Caco-2 (cell line): Measurements from ENCODE around the gene FASTKD1. TPM values are rescaled to one million over a fixed set of nuclear protein-coding genes. Genes with fewer than 3 reads are reported as not detected.
"Not testable (repeated sequence)": the region's sequence is repeated elsewhere in the genome, so short reads cannot be mapped to it uniquely, and the experiment has no call there.

Source experiments
- BruUV-seq: library from RNA; stranded (reverse); fragments of 400-500 nt; replicated peaks from 2 replicates; lab custom pipeline; 2021; lab: Mats Ljungman, UMichigan
- CTCF ChIA-PET: fragments of 300-600 bp; sonication (Branson Sonifier 250); formaldehyde crosslinking; loops from one replicate; lab custom pipeline; 2022; ENCODE audit warnings: antibody characterized with exemption; lab: Charles Lee
- POLR2A ChIA-PET: fragments of 300-600 bp; sonication (Branson Sonifier 250); formaldehyde crosslinking; loops from one replicate; lab custom pipeline; 2022; ENCODE audit warnings: antibody characterized with exemption; lab: Charles Lee
- DNase-seq, 2 experiments: peaks; one replicate each; pipeline versions ENCODE4 v3.0.0 to v3.0.0-alpha.2; 2020 to 2022
- H3K27me3 ChIP-seq: replicated peaks from 2 replicates; pipeline ENCODE4 v1.6.0; 2011; ENCODE audit warnings: low read length; ENCODE audit not compliant: control insufficient read depth, insufficient read depth
- H3K36me3 ChIP-seq: 2 replicates; pipeline ENCODE4 v1.5.1; 2011; ENCODE audit warnings: low read length; ENCODE audit not compliant: control insufficient read depth, insufficient read depth
- H3K4me1 ChIP-seq: fragments of 250-450 bp; sonication (Bioruptor Pico); 2 replicates; pipeline ENCODE4 v1.5.1; 2020; ENCODE audit warnings: mild to moderate bottlenecking
- H3K4me3 ChIP-seq: 2 replicates; pipeline ENCODE4 v1.5.1; 2011; ENCODE audit warnings: low read depth, mild to moderate bottlenecking, control low read depth, low read length
- H3K9me3 ChIP-seq: fragments of 250-450 bp; sonication (Bioruptor Pico); 2 replicates; pipeline ENCODE4 v1.5.1; 2020; ENCODE audit warnings: mild to moderate bottlenecking, moderate library complexity
- H3K27ac Mint-ChIP-seq: one replicate; pipeline ENCODE4 v1.8.0; 2022; ENCODE audit warnings: mixed read lengths; ENCODE audit not compliant: unreplicated experiment
- H3K27me3 Mint-ChIP-seq: one replicate; pipeline ENCODE4 v1.8.0; 2022; ENCODE audit warnings: mixed read lengths; ENCODE audit not compliant: insufficient read depth, unreplicated experiment
- H3K36me3 Mint-ChIP-seq: one replicate; pipeline ENCODE4 v1.8.0; 2022; ENCODE audit warnings: mild to moderate bottlenecking, mixed read lengths; ENCODE audit not compliant: insufficient read depth, unreplicated experiment
- H3K4me1 Mint-ChIP-seq: one replicate; pipeline ENCODE4 v1.8.0; 2022; ENCODE audit warnings: low read depth, mixed read lengths; ENCODE audit not compliant: unreplicated experiment
- H3K4me3 Mint-ChIP-seq: one replicate; pipeline ENCODE4 v1.8.0; 2022; ENCODE audit warnings: mild to moderate bottlenecking, moderate library complexity, mixed read lengths; ENCODE audit not compliant: unreplicated experiment
- H3K9me3 Mint-ChIP-seq: one replicate; pipeline ENCODE4 v1.8.0; 2022; ENCODE audit warnings: mixed read lengths; ENCODE audit not compliant: unreplicated experiment
- intact Hi-C: fragments of 100-400 bp; cut with micrococcal nuclease; formaldehyde crosslinking; loops from one replicate; pipeline ENCODE4 v1.10.0; 2022; ENCODE audit not compliant: unreplicated experiment
- total RNA-seq: library from RNA; stranded (reverse); gene quantifications from 2 replicates; pipeline ENCODE4 v1.2.3, GENCODE V29; 2022
- TF ChIP-seq, protein P1 (sequence below), 2 experiments: fragments of 200-600 bp in 1 of 2; IDR thresholded peaks; 1 replicate in 1 of 2; 2 replicates in 1 of 2; pipeline versions ENCODE4 v1.5.1 to v1.8.0; 2011 to 2022; ENCODE audit warnings: antibody characterized with exemption in 1 of 2, control low read depth in 1 of 2, inconsistent platforms in 1 of 2, low read depth in 1 of 2, low read length in 1 of 2, mild to moderate bottlenecking in 1 of 2, moderate library complexity in 1 of 2; ENCODE audit not compliant: insufficient read depth in 1 of 2, severe bottlenecking in 1 of 2, unreplicated experiment in 1 of 2

The FASTKD1 gene
- total RNA-seq, 1 experiment from 2014 or later = 27.6 TPM

DNA sequence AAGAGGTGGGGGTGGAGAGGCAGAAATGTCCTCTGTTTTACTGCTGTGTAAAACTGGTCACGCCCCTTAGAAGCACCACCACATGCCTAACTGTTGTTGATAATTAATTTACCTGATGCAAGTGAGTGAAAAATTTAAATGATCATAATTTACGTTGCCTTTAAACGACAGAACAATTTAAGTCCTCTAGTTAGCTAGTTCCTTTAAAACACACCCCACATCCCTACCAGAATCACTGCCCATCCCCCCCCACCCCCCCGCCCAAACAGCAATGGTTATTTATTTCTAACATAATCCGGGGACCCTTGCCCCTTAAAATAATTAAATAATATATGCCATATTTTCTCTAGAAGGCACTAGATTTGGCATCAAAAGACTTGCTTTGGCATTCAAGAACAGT is 9.9 kb upstream of the FASTKD1 start:
- TF ChIP-seq, protein P1, sequence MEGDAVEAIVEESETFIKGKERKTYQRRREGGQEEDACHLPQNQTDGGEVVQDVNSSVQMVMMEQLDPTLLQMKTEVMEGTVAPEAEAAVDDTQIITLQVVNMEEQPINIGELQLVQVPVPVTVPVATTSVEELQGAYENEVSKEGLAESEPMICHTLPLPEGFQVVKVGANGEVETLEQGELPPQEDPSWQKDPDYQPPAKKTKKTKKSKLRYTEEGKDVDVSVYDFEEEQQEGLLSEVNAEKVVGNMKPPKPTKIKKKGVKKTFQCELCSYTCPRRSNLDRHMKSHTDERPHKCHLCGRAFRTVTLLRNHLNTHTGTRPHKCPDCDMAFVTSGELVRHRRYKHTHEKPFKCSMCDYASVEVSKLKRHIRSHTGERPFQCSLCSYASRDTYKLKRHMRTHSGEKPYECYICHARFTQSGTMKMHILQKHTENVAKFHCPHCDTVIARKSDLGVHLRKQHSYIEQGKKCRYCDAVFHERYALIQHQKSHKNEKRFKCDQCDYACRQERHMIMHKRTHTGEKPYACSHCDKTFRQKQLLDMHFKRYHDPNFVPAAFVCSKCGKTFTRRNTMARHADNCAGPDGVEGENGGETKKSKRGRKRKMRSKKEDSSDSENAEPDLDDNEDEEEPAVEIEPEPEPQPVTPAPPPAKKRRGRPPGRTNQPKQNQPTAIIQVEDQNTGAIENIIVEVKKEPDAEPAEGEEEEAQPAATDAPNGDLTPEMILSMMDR (IDR thresholded peaks at IDR 0.05; ENCODE audit: insufficient read depth in 1 of 2, low read depth in 1 of 2, low read length in 1 of 2, severe bottlenecking in 1 of 2, unreplicated experiment in 1 of 2) = no peak
- peaks cover 8% of the 10 kb centered on the region for H3K9me3 Mint-ChIP-seq
- H3K9me3 ChIP-seq = peaks cover 12% of the 10 kb centered on the region
- no peaks in the 10 kb centered on the region for H3K27me3 Mint-ChIP-seq
- intact Hi-C loops = no loop called here
- H3K27ac Mint-ChIP-seq = peak overlapping the region; percentile 99
- H3K36me3 ChIP-seq = no peaks in the 10 kb centered on the region
- H3K27me3 ChIP-seq = no peaks in the 10 kb centered on the region
- peaks cover 26% of the 10 kb centered on the region for H3K36me3 Mint-ChIP-seq
- no peak overlapping the region for H3K4me3 ChIP-seq
- no TSS peak for BruUV-seq
- peaks cover 4% of the 10 kb centered on the region for H3K4me1 Mint-ChIP-seq
- POLR2A ChIA-PET = interaction anchor here (0.7 kb wide), 1 partner anchor 10 kb away, joined by 3 read pairs; the partner anchor contains the start of gene FASTKD1
- H3K4me1 ChIP-seq = peaks cover 8% of the 10 kb centered on the region
- H3K4me3 Mint-ChIP-seq = peak overlapping the region; percentile 99
- CTCF ChIA-PET = no interaction called here
- no peak for DNase-seq

DNA sequence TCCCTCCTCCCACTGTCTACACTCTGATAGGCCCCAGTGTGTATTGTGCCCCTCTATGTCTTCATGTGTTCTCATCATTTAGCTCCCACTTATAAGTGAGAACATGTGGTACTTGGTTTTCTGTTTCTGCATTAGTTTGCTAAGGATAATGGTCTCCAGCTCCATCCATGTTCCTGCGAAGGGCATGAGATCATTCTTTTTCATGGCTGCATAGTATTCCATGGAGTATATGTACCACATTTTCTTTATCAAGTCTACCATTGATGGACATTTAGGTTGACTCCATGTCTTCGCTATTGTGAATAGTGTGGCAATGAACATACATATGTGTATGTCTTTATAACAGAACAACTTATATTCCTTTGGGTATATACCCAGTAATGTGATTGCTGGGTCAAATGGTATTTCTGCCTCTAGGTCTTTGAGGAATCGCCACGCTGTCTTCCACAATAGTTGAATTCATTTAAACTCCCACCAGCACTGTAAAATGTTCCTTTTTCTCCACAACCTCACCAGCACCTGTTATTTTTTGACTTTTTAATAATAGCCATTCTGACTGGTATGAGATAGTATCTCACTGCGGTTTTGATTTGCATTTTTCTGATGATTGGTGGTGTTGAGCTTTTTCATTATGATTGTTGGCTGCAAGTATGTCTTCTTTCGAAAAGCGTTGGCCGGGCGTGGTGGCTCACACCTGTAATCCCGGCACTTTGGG is 9.0 kb upstream of the FASTKD1 start:
- intact Hi-C loops = not testable (repeated sequence)

DNA sequence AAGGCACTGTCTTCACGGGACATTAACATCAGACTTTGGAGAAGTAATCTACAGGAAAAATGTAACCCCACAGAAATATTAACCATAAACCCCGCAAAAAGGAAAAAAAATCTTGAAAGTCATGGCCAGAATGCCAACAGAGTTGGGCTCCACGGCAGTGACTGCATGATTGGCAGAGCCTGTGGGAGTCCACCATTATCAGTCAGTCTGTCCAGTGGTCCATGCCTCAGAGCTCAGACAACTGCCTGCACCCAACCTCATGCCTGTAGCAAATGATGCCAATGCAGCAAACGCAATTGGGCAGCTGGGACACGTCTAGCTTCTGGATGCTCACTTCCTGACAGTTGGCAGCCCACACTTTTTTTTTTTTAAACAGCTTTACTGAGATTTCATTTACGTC is 5.4 kb upstream of the FASTKD1 start:
- Histone ChIP-seq H3K27me3 (no peaks in the 10 kb centered on the region), H3K4me3 (no peak overlapping the region), H3K4me1 (no peaks in the 10 kb centered on the region), H3K36me3 (no peaks in the 10 kb centered on the region), H3K9me3 (peaks cover 12% of the 10 kb centered on the region)
- H3K4me3 Mint-ChIP-seq = no peak overlapping the region
- intact Hi-C loops = no loop called here
- H3K36me3 Mint-ChIP-seq = peaks cover 10% of the 10 kb centered on the region
- H3K9me3 Mint-ChIP-seq = peaks cover 5% of the 10 kb centered on the region
- no peak overlapping the region for H3K27ac Mint-ChIP-seq
- ChIA-PET CTCF (no interaction called here), POLR2A (no interaction called here)
- no TSS peak for BruUV-seq
- H3K27me3 Mint-ChIP-seq = no peaks in the 10 kb centered on the region
- DNase-seq = no peak
- TF ChIP-seq, protein P1 (IDR thresholded peaks at IDR 0.05; ENCODE audit: insufficient read depth in 1 of 2, low read depth in 1 of 2, low read length in 1 of 2, severe bottlenecking in 1 of 2, unreplicated experiment in 1 of 2) = no peak
- H3K4me1 Mint-ChIP-seq = no peaks in the 10 kb centered on the region

More for the DNA sequence above, 9.0 kb upstream of the FASTKD1 start:
- DNase-seq, H3K27me3 Mint-ChIP-seq, H3K27ac Mint-ChIP-seq, H3K4me3 ChIP-seq, H3K9me3 Mint-ChIP-seq, H3K27me3 ChIP-seq, H3K4me1 ChIP-seq, CTCF ChIA-PET, H3K4me1 Mint-ChIP-seq, POLR2A ChIA-PET, H3K4me3 Mint-ChIP-seq, BruUV-seq, H3K36me3 ChIP-seq: not testable (repeated sequence)
- H3K36me3 Mint-ChIP-seq = peaks cover 26% of the 10 kb centered on the region
- H3K9me3 ChIP-seq = peaks cover 12% of the 10 kb centered on the region

DNA sequence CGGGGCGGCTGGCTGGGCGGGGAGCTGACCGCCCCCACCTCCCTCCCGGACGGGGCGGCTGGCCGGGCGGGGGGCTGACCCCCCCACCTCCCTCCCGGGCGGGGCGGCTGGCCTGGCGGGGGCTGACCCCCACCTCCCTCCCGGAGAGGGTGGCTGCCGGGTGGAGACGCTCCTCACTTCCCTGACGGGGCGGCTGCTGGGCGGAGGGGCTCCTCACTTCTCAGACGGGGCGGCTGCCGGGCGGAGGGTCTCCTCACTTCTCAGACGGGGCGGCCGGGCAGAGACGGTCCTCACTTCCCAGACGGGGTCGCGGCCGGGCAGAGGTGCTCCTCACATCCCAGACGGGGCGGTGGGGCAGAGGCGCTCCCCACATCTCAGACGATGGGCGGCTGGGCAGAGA is 1.6 kb upstream of the FASTKD1 start:
- BruUV-seq, DNase-seq, H3K27ac Mint-ChIP-seq, H3K4me3 ChIP-seq, H3K36me3 ChIP-seq, intact Hi-C loops, H3K4me3 Mint-ChIP-seq, H3K4me1 Mint-ChIP-seq, H3K9me3 ChIP-seq, H3K27me3 Mint-ChIP-seq, POLR2A ChIA-PET, H3K36me3 Mint-ChIP-seq, CTCF ChIA-PET, H3K9me3 Mint-ChIP-seq, H3K4me1 ChIP-seq, H3K27me3 ChIP-seq: not testable (repeated sequence)

DNA sequence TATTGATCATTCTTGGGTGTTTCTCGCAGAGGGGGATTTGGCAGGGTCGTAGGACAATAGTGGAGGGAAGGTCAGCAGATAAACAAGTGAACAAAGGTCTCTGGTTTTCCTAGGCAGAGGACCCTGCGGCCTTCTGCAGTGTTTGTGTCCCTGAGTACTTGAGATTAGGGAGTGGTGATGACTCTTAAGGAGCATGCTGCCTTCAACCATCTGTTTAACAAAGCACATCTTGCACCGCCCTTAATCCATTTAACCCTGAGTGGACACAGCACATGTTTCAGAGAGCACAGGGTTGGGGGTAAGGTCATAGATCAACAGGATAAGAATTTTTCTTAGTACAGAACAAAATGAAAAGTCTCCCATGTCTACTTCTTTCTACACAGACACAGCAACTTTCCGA is 874 bp upstream of the FASTKD1 start:
- POLR2A ChIA-PET, BruUV-seq, H3K4me3 ChIP-seq, H3K4me1 ChIP-seq, H3K27me3 Mint-ChIP-seq, CTCF ChIA-PET, H3K27ac Mint-ChIP-seq, H3K36me3 ChIP-seq, H3K36me3 Mint-ChIP-seq, H3K4me1 Mint-ChIP-seq, intact Hi-C loops, DNase-seq, H3K4me3 Mint-ChIP-seq, H3K9me3 Mint-ChIP-seq, H3K27me3 ChIP-seq, H3K9me3 ChIP-seq: not testable (repeated sequence)
